Lower leg skin (tissue), 4 donors: ENCODE results near the gene MTUS2. TPM values are rescaled to one million over a fixed set of nuclear protein-coding genes. Genes with fewer than 3 reads are reported as not detected.

ENCODE experiments used
- DNase-seq, 2 donors: peaks; one replicate each; pipeline ENCODE4 v3.0.0-alpha.2; 2019; ENCODE audit warnings: low spot score in 2 of 2
- H3K4me3 ChIP-seq: fragments of 200-600 bp; sonication (generic); 2 replicates; pipeline ENCODE4 v1.5.1; 2017; ENCODE audit warnings: mild to moderate bottlenecking, low read depth; ENCODE audit not compliant: poor library complexity, severe bottlenecking
- POLR2A ChIP-seq, 2 donors: fragments of 450-650 bp; IDR thresholded peaks; one replicate each; pipeline ENCODE4 v1.6.1; 2016 to 2017; ENCODE audit warnings: antibody characterized with exemption in 2 of 2, mild to moderate bottlenecking in 1 of 2, moderate library complexity in 1 of 2
- WGBS, 2 donors: methylation state at CpG; one replicate each; pipeline ENCODE4 v1.1.5; 2018; 5-methylcytosine and 5-hydroxymethylcytosine counted together
- intact Hi-C: fragments of 100-400 bp; cut with DNase I; formaldehyde crosslinking; loops from one replicate; pipeline ENCODE4 v1.15.0; 2023; ENCODE audit warnings: low total_unique reads
- total RNA-seq, 4 donors: library from RNA; depleted of rRNA; stranded (reverse); fragments of >200 nt; gene quantifications; one replicate each; pipeline ENCODE4 v1.1.0, GENCODE V29; 2016
- TF ChIP-seq, protein P1 (sequence below), 3 donors: fragments of 450-650 bp; IDR thresholded peaks; one replicate each; pipeline ENCODE4 v1.5.1; 2016; ENCODE audit warnings: antibody characterized with exemption in 3 of 3, mild to moderate bottlenecking in 3 of 3, moderate library complexity in 2 of 3

Gene MTUS2
- total RNA-seq, 4 donors from 2014 or later = 0.13 to 1.9 TPM; not detected in 2

DNA sequence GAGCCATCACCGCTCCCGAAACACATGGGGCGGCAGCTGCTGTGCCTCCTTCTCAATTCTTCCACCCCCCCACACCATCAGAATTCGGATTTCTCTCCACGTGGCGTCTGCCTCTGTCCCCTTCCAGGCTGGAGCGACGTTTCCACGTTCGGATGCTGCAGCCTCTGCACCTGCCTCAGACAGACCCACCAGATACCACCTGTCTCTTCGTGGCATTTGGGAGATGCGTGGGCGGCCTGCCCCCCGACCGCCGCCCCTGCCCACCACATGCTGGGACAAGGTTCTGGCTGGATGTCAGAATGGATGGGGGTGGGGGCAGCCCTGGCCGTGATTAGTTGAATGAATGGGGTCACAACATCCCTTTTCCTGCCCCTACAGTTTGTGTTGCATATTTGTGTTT lies 685.4 kb downstream of the MTUS2 start:
- TF ChIP-seq POLR2A (IDR thresholded peaks at IDR 0.05) = no peak
- TF ChIP-seq, protein P1, sequence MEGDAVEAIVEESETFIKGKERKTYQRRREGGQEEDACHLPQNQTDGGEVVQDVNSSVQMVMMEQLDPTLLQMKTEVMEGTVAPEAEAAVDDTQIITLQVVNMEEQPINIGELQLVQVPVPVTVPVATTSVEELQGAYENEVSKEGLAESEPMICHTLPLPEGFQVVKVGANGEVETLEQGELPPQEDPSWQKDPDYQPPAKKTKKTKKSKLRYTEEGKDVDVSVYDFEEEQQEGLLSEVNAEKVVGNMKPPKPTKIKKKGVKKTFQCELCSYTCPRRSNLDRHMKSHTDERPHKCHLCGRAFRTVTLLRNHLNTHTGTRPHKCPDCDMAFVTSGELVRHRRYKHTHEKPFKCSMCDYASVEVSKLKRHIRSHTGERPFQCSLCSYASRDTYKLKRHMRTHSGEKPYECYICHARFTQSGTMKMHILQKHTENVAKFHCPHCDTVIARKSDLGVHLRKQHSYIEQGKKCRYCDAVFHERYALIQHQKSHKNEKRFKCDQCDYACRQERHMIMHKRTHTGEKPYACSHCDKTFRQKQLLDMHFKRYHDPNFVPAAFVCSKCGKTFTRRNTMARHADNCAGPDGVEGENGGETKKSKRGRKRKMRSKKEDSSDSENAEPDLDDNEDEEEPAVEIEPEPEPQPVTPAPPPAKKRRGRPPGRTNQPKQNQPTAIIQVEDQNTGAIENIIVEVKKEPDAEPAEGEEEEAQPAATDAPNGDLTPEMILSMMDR (IDR thresholded peaks at IDR 0.05) = no peak
- 58 to 73% methylated on average over 17 of the region's 17 CpGs for WGBS, 2 donors
- intact Hi-C loops = loop anchor here (5.0 kb wide), 1 partner anchor 612 kb away; no protein-coding TSS in a partner anchor
- DNase-seq = no peak
- H3K4me3 ChIP-seq = no peak overlapping the region

GRCh38 chr13:29505950-29506349 lies 685.8 kb downstream of the MTUS2 start:
- H3K4me3 ChIP-seq = no peak overlapping the region
- WGBS, 2 donors = 79 to 80% methylated on average over 10 of the region's 10 CpGs
- no peak for DNase-seq
- TF ChIP-seq, protein P1 (IDR thresholded peaks at IDR 0.05) = no peak
- TF ChIP-seq POLR2A (IDR thresholded peaks at IDR 0.05) = no peak
- intact Hi-C loops = loop anchor here (5.0 kb wide), 1 partner anchor 611 kb away; no protein-coding TSS in a partner anchor

DNA sequence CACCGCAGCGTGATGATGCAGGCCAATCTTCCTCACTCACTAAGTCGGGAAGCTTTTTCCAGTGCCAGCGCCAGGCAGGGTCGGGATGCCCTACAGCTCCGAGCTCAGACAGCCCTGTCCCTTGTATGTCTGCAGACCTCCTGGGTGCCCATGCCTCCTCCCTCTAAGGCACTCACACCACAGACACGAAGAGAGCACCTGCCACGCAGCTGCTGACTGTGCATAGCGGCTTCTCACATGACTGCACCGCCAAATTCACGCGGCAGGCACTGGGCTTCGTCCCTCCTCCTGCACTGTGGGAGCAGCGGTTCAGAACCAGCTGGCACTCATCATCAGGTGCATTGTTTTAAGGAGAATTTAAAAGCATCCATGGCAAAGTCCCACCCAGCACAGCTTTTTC lies 687.2 kb downstream of the MTUS2 start:
- H3K4me3 ChIP-seq = no peak overlapping the region
- intact Hi-C loops = loop anchor here (5.0 kb wide), 1 partner anchor 610 kb away; no protein-coding TSS in a partner anchor
- DNase-seq = no peak
- TF ChIP-seq POLR2A (IDR thresholded peaks at IDR 0.05) = no peak
- TF ChIP-seq, protein P1 (IDR thresholded peaks at IDR 0.05) = no peak
- WGBS, 2 donors = 49 to 50% methylated on average over 10 to 14 of the region's 14 CpGs

DNA sequence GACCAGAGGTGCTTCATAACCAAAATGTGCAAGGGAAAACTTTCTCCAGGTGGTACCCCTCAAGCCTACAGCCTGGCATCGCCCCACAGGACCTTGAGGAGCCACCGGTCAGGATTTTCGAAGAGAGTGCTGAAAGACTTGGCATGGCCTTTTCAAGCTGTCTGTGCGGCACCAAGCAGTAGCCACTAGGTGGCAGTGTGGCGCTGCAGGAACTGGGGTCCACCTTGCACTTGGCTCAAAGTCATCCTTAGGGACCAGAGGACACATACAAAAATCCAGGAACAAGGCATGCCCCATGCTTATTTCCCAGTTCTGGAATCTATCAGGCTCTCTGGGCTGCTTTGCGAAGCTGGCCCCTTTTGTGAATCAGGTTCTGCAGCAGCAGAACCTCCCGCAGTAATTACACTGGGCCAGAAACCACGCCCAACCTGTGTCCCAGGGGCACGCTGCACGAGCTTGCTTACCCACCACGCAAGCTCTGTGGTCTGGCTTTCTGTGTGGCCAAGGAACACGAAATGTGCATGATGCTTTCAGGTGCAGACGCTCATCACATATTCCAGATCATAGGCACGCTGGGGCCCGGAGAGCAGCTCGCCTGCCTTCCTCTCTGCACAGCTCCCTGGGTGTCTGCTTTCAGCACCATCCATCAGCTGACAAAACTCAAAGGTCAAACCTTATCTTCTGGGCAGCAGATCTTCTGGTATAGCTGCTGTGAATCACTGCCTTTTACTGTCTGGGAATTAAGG lies 688.2 kb downstream of the MTUS2 start:
- DNase-seq = peak; percentile 88 to 98
- intact Hi-C loops = loop anchor here (5.0 kb wide), 1 partner anchor 609 kb away; no protein-coding TSS in a partner anchor
- WGBS, 2 donors = 31 to 55% methylated on average over 10 to 15 of the region's 16 CpGs
- H3K4me3 ChIP-seq = no peak overlapping the region
- TF ChIP-seq POLR2A (IDR thresholded peaks at IDR 0.05) = no peak
- TF ChIP-seq, protein P1 (IDR thresholded peaks at IDR 0.05) = peak in 1 of 3 donors; percentile 86

- intact Hi-C loops = loop anchor here (5.0 kb wide), 1 partner anchor 608 kb away; no protein-coding TSS in a partner anchor
- no peak for DNase-seq
- no peak for TF ChIP-seq POLR2A (IDR thresholded peaks at IDR 0.05)
- TF ChIP-seq, protein P1 (IDR thresholded peaks at IDR 0.05) = no peak
- WGBS, 2 donors = 54 to 58% methylated on average over 4 of the region's 4 CpGs
- H3K4me3 ChIP-seq = no peak overlapping the region
These were observed 688.7 kb downstream of the MTUS2 start for GRCh38 chr13:29508876-29509252.
